ENCODE data around the gene MBNL3.

Gene MBNL3

DNA sequence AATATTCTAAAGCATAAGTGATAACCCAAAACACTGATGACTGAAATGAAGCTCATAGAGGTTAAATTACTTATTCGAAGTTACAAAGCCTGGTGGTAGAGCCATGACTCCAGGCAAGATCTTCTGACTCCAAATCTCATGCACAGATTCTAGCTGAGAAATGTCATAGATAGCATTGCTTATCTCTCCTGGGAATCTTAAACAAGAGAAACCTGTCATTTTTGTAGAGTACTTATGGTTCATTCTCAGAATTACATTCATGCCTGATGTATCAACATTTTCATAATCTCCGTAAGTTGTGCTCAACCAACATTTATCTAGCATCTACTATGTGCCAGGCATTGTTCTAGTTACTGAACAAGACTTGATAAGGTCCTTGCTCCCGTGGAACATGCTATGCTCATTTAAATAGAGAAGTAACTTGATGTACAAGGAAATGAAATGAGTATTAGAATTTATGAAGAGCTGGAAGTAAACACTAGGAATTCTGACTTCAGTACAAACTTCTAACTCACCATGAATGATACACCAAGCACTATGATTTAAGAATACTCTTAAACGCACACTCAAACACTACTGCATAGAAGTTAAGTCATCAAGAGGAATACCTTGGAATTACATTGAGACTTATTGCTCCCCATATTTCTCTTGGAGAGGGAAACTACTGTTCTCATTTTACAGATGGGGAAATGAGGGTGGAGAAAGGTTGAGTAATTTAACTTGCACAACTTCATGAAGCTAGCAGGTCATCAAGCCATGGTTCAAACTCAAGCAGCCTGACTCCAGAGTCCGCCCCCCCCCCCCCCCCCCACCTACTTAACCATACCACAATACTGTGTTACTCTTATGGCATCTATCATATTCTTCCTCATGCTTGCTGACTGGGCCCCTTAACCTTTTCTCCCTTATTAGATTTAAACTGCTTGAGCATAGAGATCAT is 45.4 kb downstream of the MBNL3 start:
- POLR2A ChIA-PET = no interaction called here
- H3K27me3 ChIP-seq (replicated peaks in 2 of 5; ENCODE audit: control insufficient read depth in 4 of 5, insufficient read depth in 5 of 5, low read length in 4 of 5) = no peaks in the 10 kb centered on the region
- no peaks in the 10 kb centered on the region for H3K9me3 ChIP-seq (ENCODE audit: control extremely low read depth in 1 of 5, control insufficient read depth in 4 of 5, insufficient read depth in 2 of 5, low read depth in 1 of 5, low read length in 4 of 5)
- CTCF ChIA-PET = no interaction called here
- H3K4me3 ChIP-seq (ENCODE audit: control insufficient read depth in 1 of 7, extremely low read depth in 1 of 7, insufficient read depth in 4 of 7, low read depth in 2 of 7, low read length in 6 of 7) = no peak overlapping the region
- H3K4me1 ChIP-seq (ENCODE audit: control extremely low read depth in 1 of 4, control insufficient read depth in 4 of 4, insufficient read depth in 4 of 4, low read length in 3 of 4) = no peaks in the 10 kb centered on the region
- peak in 1 of 3 donors; percentile 17 for DNase-seq
- H3K27ac ChIP-seq (ENCODE audit: insufficient read depth in 1 of 2, low read depth in 1 of 2, low read length in 2 of 2, poor library complexity in 1 of 2, severe bottlenecking in 2 of 2) = no peak overlapping the region
- H3K36me3 ChIP-seq (ENCODE audit: control insufficient read depth in 4 of 4, insufficient read depth in 4 of 4, low read length in 3 of 4) = no peaks in the 10 kb centered on the region
- WGBS (ENCODE audit: insufficient coverage) = 70% methylated on average over 2 of the region's 5 CpGs

- Histone ChIP-seq H3K4me1 (ENCODE audit: control extremely low read depth in 1 of 4, control insufficient read depth in 4 of 4, insufficient read depth in 4 of 4, low read length in 3 of 4) (no peaks in the 10 kb centered on the region), H3K36me3 (ENCODE audit: control insufficient read depth in 4 of 4, insufficient read depth in 4 of 4, low read length in 3 of 4) (no peaks in the 10 kb centered on the region), H3K4me3 (ENCODE audit: control insufficient read depth in 1 of 7, extremely low read depth in 1 of 7, insufficient read depth in 4 of 7, low read depth in 2 of 7, low read length in 6 of 7) (no peak overlapping the region), H3K9me3 (ENCODE audit: control extremely low read depth in 1 of 5, control insufficient read depth in 4 of 5, insufficient read depth in 2 of 5, low read depth in 1 of 5, low read length in 4 of 5) (no peaks in the 10 kb centered on the region), H3K27ac (ENCODE audit: insufficient read depth in 1 of 2, low read depth in 1 of 2, low read length in 2 of 2, poor library complexity in 1 of 2, severe bottlenecking in 2 of 2) (no peak overlapping the region), H3K27me3 (replicated peaks in 2 of 5; ENCODE audit: control insufficient read depth in 4 of 5, insufficient read depth in 5 of 5, low read length in 4 of 5) (no peaks in the 10 kb centered on the region)
- peak in 2 of 3 donors; percentile 32 to 36 for DNase-seq
- ChIA-PET CTCF (no interaction called here), POLR2A (no interaction called here)
- WGBS (ENCODE audit: insufficient coverage) = 80% methylated on average over 1 of the region's 2 CpGs
Measured at GRCh38 chrX:132442691-132443090, 46.1 kb downstream of the MBNL3 start.

DNA sequence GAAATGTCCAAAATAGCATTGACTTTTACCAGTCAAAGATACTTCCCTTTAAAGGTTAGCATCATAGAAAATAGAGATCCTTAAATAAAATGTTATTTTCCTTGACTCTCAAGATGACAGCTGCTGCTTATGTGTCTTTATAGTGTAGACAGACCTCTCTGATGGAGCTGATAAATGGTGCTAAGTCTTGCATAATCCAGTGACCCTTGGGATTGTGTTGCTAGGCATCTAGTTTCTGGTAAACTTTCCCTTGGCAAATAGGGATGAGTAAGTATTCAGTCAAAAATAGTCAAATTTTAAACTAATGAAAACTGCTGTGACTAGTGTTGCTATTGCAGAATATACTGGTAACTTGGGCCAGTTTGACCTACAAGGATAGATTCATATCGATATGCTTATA is 53.6 kb downstream of the MBNL3 start:
- H3K27ac ChIP-seq (ENCODE audit: insufficient read depth in 1 of 2, low read depth in 1 of 2, low read length in 2 of 2, poor library complexity in 1 of 2, severe bottlenecking in 2 of 2) = no peak overlapping the region
- no peak for DNase-seq
- no peak overlapping the region for H3K4me3 ChIP-seq (ENCODE audit: control insufficient read depth in 1 of 7, extremely low read depth in 1 of 7, insufficient read depth in 4 of 7, low read depth in 2 of 7, low read length in 6 of 7)
- no peaks in the 10 kb centered on the region for H3K9me3 ChIP-seq (ENCODE audit: control extremely low read depth in 1 of 5, control insufficient read depth in 4 of 5, insufficient read depth in 2 of 5, low read depth in 1 of 5, low read length in 4 of 5)
- H3K4me1 ChIP-seq (ENCODE audit: control extremely low read depth in 1 of 4, control insufficient read depth in 4 of 4, insufficient read depth in 4 of 4, low read length in 3 of 4) = no peaks in the 10 kb centered on the region
- no peaks in the 10 kb centered on the region for H3K36me3 ChIP-seq (ENCODE audit: control insufficient read depth in 4 of 4, insufficient read depth in 4 of 4, low read length in 3 of 4)
- ChIA-PET POLR2A (no interaction called here), CTCF (no interaction called here)
- WGBS (ENCODE audit: insufficient coverage) = 100% methylated on average over 1 of the region's 1 CpG
- no peaks in the 10 kb centered on the region for H3K27me3 ChIP-seq (replicated peaks in 2 of 5; ENCODE audit: control insufficient read depth in 4 of 5, insufficient read depth in 5 of 5, low read length in 4 of 5)

- 55% methylated on average over 5 of the region's 6 CpGs for WGBS (ENCODE audit: insufficient coverage)
- no peaks in the 10 kb centered on the region for H3K36me3 ChIP-seq (ENCODE audit: control insufficient read depth in 4 of 4, insufficient read depth in 4 of 4, low read length in 3 of 4)
- POLR2A ChIA-PET = no interaction called here
Measured at GRCh38 chrX:132433551-132433950, 55.3 kb downstream of the MBNL3 start.

GRCh38 chrX:132433001-132433400 is 55.8 kb downstream of the MBNL3 start:
- Histone ChIP-seq H3K27ac (ENCODE audit: insufficient read depth in 1 of 2, low read depth in 1 of 2, low read length in 2 of 2, poor library complexity in 1 of 2, severe bottlenecking in 2 of 2) (no peak overlapping the region), H3K36me3 (ENCODE audit: control insufficient read depth in 4 of 4, insufficient read depth in 4 of 4, low read length in 3 of 4) (no peaks in the 10 kb centered on the region), H3K9me3 (ENCODE audit: control extremely low read depth in 1 of 5, control insufficient read depth in 4 of 5, insufficient read depth in 2 of 5, low read depth in 1 of 5, low read length in 4 of 5) (no peaks in the 10 kb centered on the region), H3K4me1 (ENCODE audit: control extremely low read depth in 1 of 4, control insufficient read depth in 4 of 4, insufficient read depth in 4 of 4, low read length in 3 of 4) (no peaks in the 10 kb centered on the region), H3K4me3 (ENCODE audit: control insufficient read depth in 1 of 7, extremely low read depth in 1 of 7, insufficient read depth in 4 of 7, low read depth in 2 of 7, low read length in 6 of 7) (no peak overlapping the region), H3K27me3 (replicated peaks in 2 of 5; ENCODE audit: control insufficient read depth in 4 of 5, insufficient read depth in 5 of 5, low read length in 4 of 5) (no peaks in the 10 kb centered on the region)
- CTCF ChIA-PET = no interaction called here
- no peak for DNase-seq
- WGBS (ENCODE audit: insufficient coverage) = 100% methylated on average over 1 of the region's 2 CpGs
- POLR2A ChIA-PET = no interaction called here

More at GRCh38 chrX:132433551-132433950, 55.3 kb downstream of the MBNL3 start:
- no peak for DNase-seq
- no peak overlapping the region for H3K4me3 ChIP-seq (ENCODE audit: control insufficient read depth in 1 of 7, extremely low read depth in 1 of 7, insufficient read depth in 4 of 7, low read depth in 2 of 7, low read length in 6 of 7)
- H3K4me1 ChIP-seq (ENCODE audit: control extremely low read depth in 1 of 4, control insufficient read depth in 4 of 4, insufficient read depth in 4 of 4, low read length in 3 of 4) = no peaks in the 10 kb centered on the region
- CTCF ChIA-PET = no interaction called here
- H3K9me3 ChIP-seq (ENCODE audit: control extremely low read depth in 1 of 5, control insufficient read depth in 4 of 5, insufficient read depth in 2 of 5, low read depth in 1 of 5, low read length in 4 of 5) = no peaks in the 10 kb centered on the region
- no peaks in the 10 kb centered on the region for H3K27me3 ChIP-seq (replicated peaks in 2 of 5; ENCODE audit: control insufficient read depth in 4 of 5, insufficient read depth in 5 of 5, low read length in 4 of 5)
- H3K27ac ChIP-seq (ENCODE audit: insufficient read depth in 1 of 2, low read depth in 1 of 2, low read length in 2 of 2, poor library complexity in 1 of 2, severe bottlenecking in 2 of 2) = no peak overlapping the region

GRCh38 chrX:132428896-132429295 is 59.9 kb downstream of the MBNL3 start:
- CTCF ChIA-PET = no interaction called here
- POLR2A ChIA-PET = no interaction called here
- H3K27ac ChIP-seq (ENCODE audit: insufficient read depth in 1 of 2, low read depth in 1 of 2, low read length in 2 of 2, poor library complexity in 1 of 2, severe bottlenecking in 2 of 2) = no peak overlapping the region
- H3K9me3 ChIP-seq (ENCODE audit: control extremely low read depth in 1 of 5, control insufficient read depth in 4 of 5, insufficient read depth in 2 of 5, low read depth in 1 of 5, low read length in 4 of 5) = no peaks in the 10 kb centered on the region
- no peak for DNase-seq
- no peak overlapping the region for H3K4me3 ChIP-seq (ENCODE audit: control insufficient read depth in 1 of 7, extremely low read depth in 1 of 7, insufficient read depth in 4 of 7, low read depth in 2 of 7, low read length in 6 of 7)
- H3K27me3 ChIP-seq (replicated peaks in 2 of 5; ENCODE audit: control insufficient read depth in 4 of 5, insufficient read depth in 5 of 5, low read length in 4 of 5) = no peaks in the 10 kb centered on the region
- no peaks in the 10 kb centered on the region for H3K4me1 ChIP-seq (ENCODE audit: control extremely low read depth in 1 of 4, control insufficient read depth in 4 of 4, insufficient read depth in 4 of 4, low read length in 3 of 4)
- no peaks in the 10 kb centered on the region for H3K36me3 ChIP-seq (ENCODE audit: control insufficient read depth in 4 of 4, insufficient read depth in 4 of 4, low read length in 3 of 4)

DNA sequence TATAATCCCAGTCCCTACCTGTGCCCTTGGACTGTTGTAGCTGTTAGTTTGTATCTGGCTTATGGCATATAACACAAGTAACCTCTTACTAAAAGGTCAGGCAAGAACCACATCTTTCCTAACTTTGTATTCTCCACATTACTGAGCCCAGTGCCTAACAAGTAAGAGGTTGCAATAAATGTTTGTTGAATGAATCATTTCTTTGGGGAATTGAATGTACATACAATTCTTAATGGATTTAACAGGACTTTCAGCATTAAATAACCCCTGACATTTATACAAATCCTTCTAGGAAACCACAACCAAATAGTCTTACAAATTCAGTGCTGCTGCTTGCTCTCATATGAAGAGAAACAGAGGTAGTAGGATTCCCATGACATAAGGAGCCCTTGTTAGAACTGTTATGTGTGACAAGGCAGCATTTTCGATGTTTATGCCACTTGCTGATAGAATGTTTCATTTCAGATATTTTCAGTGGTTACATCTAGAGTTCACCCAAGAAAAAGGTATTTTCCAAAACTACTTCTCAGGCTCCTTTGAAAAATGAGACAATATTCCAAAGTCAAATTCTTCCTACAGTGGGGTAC is 62.0 kb downstream of the MBNL3 start:
- Histone ChIP-seq H3K4me3 (ENCODE audit: control insufficient read depth in 1 of 7, extremely low read depth in 1 of 7, insufficient read depth in 4 of 7, low read depth in 2 of 7, low read length in 6 of 7) (no peak overlapping the region), H3K36me3 (ENCODE audit: control insufficient read depth in 4 of 4, insufficient read depth in 4 of 4, low read length in 3 of 4) (no peaks in the 10 kb centered on the region), H3K9me3 (ENCODE audit: control extremely low read depth in 1 of 5, control insufficient read depth in 4 of 5, insufficient read depth in 2 of 5, low read depth in 1 of 5, low read length in 4 of 5) (no peaks in the 10 kb centered on the region), H3K4me1 (ENCODE audit: control extremely low read depth in 1 of 4, control insufficient read depth in 4 of 4, insufficient read depth in 4 of 4, low read length in 3 of 4) (no peaks in the 10 kb centered on the region), H3K27ac (ENCODE audit: insufficient read depth in 1 of 2, low read depth in 1 of 2, low read length in 2 of 2, poor library complexity in 1 of 2, severe bottlenecking in 2 of 2) (no peak overlapping the region), H3K27me3 (replicated peaks in 2 of 5; ENCODE audit: control insufficient read depth in 4 of 5, insufficient read depth in 5 of 5, low read length in 4 of 5) (no peaks in the 10 kb centered on the region)
- no CpG with 5 or more reads among the region's 1 CpG for WGBS (ENCODE audit: insufficient coverage)
- ChIA-PET CTCF (no interaction called here), POLR2A (no interaction called here)
- DNase-seq = no peak
